PFSK-1 (cell line): ENCODE measurements around the gene LAT.

Experiments used
- FOXP2 ChIP-seq: optimal IDR thresholded peaks from 2 replicates; pipeline ENCODE3; 2011; ENCODE audit warnings: borderline replicate concordance, control low read depth, inconsistent platforms; ENCODE audit not compliant: insufficient read depth; ENCODE audit errors: extremely low read length, extremely low read depth
- POLR2AphosphoS5 ChIP-seq: IDR thresholded peaks from 2 replicates; pipeline ENCODE4 v1.6.1; 2012; ENCODE audit warnings: low read depth, mild to moderate bottlenecking, control low read depth, low read length, moderate library complexity
- SIN3A ChIP-seq: IDR thresholded peaks from 2 replicates; pipeline ENCODE4 v1.6.1; 2012; ENCODE audit warnings: mild to moderate bottlenecking, low read length, moderate library complexity, borderline replicate concordance; ENCODE audit not compliant: insufficient read depth
- TAF1 ChIP-seq: IDR thresholded peaks from 2 replicates; pipeline ENCODE4 v1.6.1; 2012; ENCODE audit warnings: low read length, control low read depth, borderline replicate concordance; ENCODE audit not compliant: insufficient read depth
- TF ChIP-seq, protein P1 (sequence below), 2 experiments: IDR thresholded peaks; 2 replicates each; pipeline versions ENCODE4 v1.6.1 to v1.8.0; 2011 to 2012; ENCODE audit warnings: low read depth in 2 of 2, low read length in 2 of 2, control low read depth in 1 of 2, inconsistent platforms in 1 of 2, mild to moderate bottlenecking in 1 of 2, moderate library complexity in 1 of 2; ENCODE audit not compliant: insufficient read depth in 1 of 2

Gene LAT

DNA sequence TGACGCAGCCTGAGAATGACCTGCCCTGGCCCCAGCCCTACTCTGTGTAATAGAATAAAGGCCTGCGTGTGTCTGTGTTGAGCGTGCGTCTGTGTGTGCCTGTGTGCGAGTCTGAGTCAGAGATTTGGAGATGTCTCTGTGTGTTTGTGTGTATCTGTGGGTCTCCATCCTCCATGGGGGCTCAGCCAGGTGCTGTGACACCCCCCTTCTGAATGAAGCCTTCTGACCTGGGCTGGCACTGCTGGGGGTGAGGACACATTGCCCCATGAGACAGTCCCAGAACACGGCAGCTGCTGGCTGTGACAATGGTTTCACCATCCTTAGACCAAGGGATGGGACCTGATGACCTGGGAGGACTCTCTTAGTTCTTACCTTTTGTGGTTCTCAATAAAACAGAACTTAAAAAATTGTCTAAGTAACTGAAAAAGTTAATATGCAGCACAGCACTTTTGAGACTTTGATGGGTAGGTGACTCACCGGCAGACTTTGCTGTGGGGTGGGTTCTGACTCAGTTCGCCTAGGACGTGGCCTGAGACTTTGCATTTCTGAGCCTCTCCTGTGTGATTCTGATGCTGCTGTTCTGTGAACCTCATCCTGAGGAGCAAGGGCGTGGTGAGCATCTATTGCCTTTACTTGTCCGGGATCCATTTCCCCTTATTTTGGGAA, 5.7 kb downstream of the LAT start:
- TF ChIP-seq, protein P1, sequence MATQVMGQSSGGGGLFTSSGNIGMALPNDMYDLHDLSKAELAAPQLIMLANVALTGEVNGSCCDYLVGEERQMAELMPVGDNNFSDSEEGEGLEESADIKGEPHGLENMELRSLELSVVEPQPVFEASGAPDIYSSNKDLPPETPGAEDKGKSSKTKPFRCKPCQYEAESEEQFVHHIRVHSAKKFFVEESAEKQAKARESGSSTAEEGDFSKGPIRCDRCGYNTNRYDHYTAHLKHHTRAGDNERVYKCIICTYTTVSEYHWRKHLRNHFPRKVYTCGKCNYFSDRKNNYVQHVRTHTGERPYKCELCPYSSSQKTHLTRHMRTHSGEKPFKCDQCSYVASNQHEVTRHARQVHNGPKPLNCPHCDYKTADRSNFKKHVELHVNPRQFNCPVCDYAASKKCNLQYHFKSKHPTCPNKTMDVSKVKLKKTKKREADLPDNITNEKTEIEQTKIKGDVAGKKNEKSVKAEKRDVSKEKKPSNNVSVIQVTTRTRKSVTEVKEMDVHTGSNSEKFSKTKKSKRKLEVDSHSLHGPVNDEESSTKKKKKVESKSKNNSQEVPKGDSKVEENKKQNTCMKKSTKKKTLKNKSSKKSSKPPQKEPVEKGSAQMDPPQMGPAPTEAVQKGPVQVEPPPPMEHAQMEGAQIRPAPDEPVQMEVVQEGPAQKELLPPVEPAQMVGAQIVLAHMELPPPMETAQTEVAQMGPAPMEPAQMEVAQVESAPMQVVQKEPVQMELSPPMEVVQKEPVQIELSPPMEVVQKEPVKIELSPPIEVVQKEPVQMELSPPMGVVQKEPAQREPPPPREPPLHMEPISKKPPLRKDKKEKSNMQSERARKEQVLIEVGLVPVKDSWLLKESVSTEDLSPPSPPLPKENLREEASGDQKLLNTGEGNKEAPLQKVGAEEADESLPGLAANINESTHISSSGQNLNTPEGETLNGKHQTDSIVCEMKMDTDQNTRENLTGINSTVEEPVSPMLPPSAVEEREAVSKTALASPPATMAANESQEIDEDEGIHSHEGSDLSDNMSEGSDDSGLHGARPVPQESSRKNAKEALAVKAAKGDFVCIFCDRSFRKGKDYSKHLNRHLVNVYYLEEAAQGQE (IDR thresholded peaks at IDR 0.05; ENCODE audit: insufficient read depth in 1 of 2, low read depth in 2 of 2, low read length in 2 of 2) = no peak
- TF ChIP-seq TAF1 = no peak
- no peak for TF ChIP-seq FOXP2
- no peak for TF ChIP-seq POLR2AphosphoS5
- TF ChIP-seq SIN3A = no peak

DNA sequence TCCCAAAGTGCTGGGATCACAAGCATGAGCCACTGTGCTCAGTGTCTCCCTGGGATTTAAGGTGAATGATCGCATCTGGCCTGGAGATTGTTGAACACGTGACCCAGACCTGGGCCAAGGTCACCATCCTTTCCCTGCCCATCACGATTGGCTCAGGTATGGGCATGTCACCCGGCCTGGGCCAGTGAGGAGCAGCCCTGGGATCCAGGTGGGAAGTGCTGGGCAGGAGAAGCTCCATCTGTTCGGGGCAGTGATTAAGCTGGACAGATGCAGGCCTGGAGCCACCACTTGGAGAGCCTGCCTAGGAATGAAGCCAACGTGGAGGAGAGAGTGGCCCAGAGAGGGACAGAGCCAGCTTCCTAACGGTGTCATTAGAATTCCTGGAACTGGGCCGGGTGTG, 6.8 kb downstream of the LAT start:
- TF ChIP-seq FOXP2 (no peak), TAF1 (no peak), SIN3A (no peak), POLR2AphosphoS5 (no peak)
- TF ChIP-seq, protein P1 (IDR thresholded peaks at IDR 0.05; ENCODE audit: insufficient read depth in 1 of 2, low read depth in 2 of 2, low read length in 2 of 2) = no peak

DNA sequence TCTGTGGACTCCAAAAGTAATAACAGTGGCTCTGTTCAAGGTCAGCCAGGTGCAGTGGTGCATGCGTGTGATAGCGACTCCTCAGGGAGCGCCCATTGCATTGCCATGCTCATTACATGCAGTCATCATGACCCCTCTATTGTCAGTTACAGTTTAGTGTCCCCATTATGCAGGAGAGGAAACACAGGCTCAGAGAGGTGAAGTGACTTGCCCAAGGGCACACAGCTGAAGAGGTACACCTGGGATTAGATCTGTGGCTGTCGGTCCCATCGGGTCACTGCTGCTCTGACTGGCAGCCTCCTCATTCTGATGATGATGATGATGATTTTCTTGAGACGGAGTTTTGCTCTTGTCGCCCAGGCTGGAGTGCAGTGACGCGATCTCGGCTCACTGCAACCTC, 7.6 kb downstream of the LAT start:
- TF ChIP-seq SIN3A = no peak
- TF ChIP-seq, protein P1 (IDR thresholded peaks at IDR 0.05; ENCODE audit: insufficient read depth in 1 of 2, low read depth in 2 of 2, low read length in 2 of 2) = no peak
- no peak for TF ChIP-seq TAF1
- TF ChIP-seq POLR2AphosphoS5 = no peak
- no peak for TF ChIP-seq FOXP2

DNA sequence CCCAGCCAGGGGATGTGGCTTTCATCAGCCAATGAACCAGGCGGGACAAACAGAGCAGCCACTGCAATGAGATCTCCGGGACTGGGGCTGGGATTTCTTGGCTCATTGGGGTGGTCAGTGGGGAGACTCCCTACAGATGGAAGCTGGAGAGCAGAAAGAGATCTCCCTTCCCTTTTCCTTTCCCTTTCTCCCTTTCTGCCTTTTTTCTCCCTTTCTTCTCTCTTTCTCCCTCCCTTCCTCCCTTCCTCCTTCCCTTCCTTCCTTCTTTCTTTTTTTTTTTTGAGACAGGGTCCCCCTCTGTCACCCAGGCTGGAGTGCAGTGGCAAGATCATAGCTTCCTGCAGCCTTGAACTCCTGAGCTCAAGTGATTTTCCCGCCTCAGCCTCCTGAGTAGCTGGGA, 14.0 kb downstream of the LAT start:
- TF ChIP-seq SIN3A = no peak

DNA sequence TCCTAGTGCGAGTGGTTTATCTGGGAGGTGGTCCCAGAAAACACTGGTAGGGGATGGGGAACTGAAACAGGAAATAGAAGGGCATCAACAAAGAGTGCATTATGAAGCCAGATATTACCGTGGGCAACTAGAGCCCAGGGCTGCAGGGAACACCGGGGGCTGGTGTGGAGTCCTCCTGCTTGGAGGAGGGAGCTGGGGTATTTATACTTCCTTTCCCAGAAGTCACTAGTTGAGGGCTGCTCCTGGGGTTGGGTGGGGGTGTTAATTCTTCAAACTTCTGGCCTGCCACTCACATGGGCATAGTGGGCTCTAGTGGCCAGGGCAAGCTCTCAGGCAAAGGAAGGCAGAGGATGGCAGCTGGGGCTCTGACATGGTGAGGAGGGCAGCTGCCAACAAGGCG, 14.7 kb downstream of the LAT start:
- TF ChIP-seq FOXP2 = no peak
- TF ChIP-seq TAF1 = no peak
- no peak for TF ChIP-seq SIN3A
- TF ChIP-seq, protein P1 (IDR thresholded peaks at IDR 0.05; ENCODE audit: insufficient read depth in 1 of 2, low read depth in 2 of 2, low read length in 2 of 2) = no peak
- no peak for TF ChIP-seq POLR2AphosphoS5
